H1 (cell line): ENCODE results near the gene LIPI. TPM values are rescaled to one million over a fixed set of nuclear protein-coding genes. Genes with fewer than 3 reads are reported as not detected.

Source experiments
- CTCF ChIA-PET: fragments of 300-600 bp; sonication (Branson Sonifier 250); formaldehyde crosslinking; loops from one replicate; lab custom pipeline; 2021; ENCODE audit not compliant: partially characterized antibody; lab: Charles Lee
- POLR2A ChIA-PET: fragments of 300-600 bp; sonication (Branson Sonifier 250); formaldehyde crosslinking; loops from one replicate; lab custom pipeline; 2021; ENCODE audit warnings: inconsistent platforms; ENCODE audit not compliant: partially characterized antibody; lab: Charles Lee
- DNase-seq, 2 experiments: peaks; one replicate each; pipeline versions ENCODE4 v3.0.0 to v3.0.0-alpha.2; 2010 to 2022; ENCODE audit warnings: low spot score in 2 of 2, low read depth in 1 of 2, mixed read lengths in 1 of 2
- FAIRE-seq: peaks from 2 replicates; lab custom pipeline; 2011; peaks lifted over from hg19 to GRCh38; lab: Jason Lieb, UNC
- H2AFZ ChIP-seq: 2 replicates; pipeline ENCODE4 v1.8.1; 2012; ENCODE audit warnings: low read length, inconsistent platforms
- H2AK5ac ChIP-seq: 2 replicates; pipeline ENCODE4 v1.6.1; 2013; ENCODE audit warnings: low read depth, low read length
- H2BK120ac ChIP-seq: replicated peaks from 2 replicates; pipeline ENCODE3; 2013; ENCODE audit warnings: low read depth, low read length, inconsistent platforms
- H2BK12ac ChIP-seq: 2 replicates; pipeline ENCODE4 v1.6.1; 2013; ENCODE audit warnings: low read depth, low read length
- H2BK15ac ChIP-seq: 2 replicates; pipeline ENCODE4 v1.6.1; 2013; ENCODE audit warnings: low read length
- H2BK20ac ChIP-seq: 2 replicates; pipeline ENCODE4 v1.6.1; 2013; ENCODE audit warnings: low read length
- H2BK5ac ChIP-seq: 2 replicates; pipeline ENCODE4 v1.6.1; 2013; ENCODE audit warnings: low read depth, low read length
- H3K14ac ChIP-seq: 2 replicates; pipeline ENCODE4 v1.6.1; 2013; ENCODE audit warnings: inconsistent platforms; ENCODE audit not compliant: insufficient read length
- H3K18ac ChIP-seq: 2 replicates; pipeline ENCODE4 v1.6.1; 2013; ENCODE audit warnings: low read length; ENCODE audit errors: extremely low read depth
- H3K23ac ChIP-seq: 2 replicates; pipeline ENCODE4 v1.6.1; 2013; ENCODE audit warnings: inconsistent platforms; ENCODE audit not compliant: insufficient read length
- H3K23me2 ChIP-seq: 2 replicates; pipeline ENCODE4 v1.6.1; 2013; ENCODE audit warnings: low read depth, low read length
- H3K27ac ChIP-seq: 2 replicates; pipeline ENCODE4 v1.6.1; 2011; ENCODE audit warnings: low read depth, low read length, inconsistent platforms
- H3K27me3 ChIP-seq, 4 experiments: replicated peaks in 1 of 4; 1 replicate in 1 of 4; 2 replicates in 3 of 4; pipeline versions ENCODE4 v1.6.1 to v1.8.1; 2011 to 2013; ENCODE audit warnings: low read length in 3 of 4, mild to moderate bottlenecking in 3 of 4, inconsistent platforms in 2 of 4, mixed read lengths in 2 of 4, moderate library complexity in 1 of 4; ENCODE audit not compliant: control insufficient read depth in 3 of 4, insufficient read depth in 3 of 4; ENCODE audit errors: extremely low read depth in 1 of 4
- H3K36me3 ChIP-seq, 4 experiments: 2 replicates each; pipeline versions ENCODE4 v1.6.1 to v1.8.1; 2011 to 2013; ENCODE audit warnings: mild to moderate bottlenecking in 4 of 4, low read length in 3 of 4, moderate library complexity in 2 of 4, control low read depth in 1 of 4, inconsistent platforms in 1 of 4; ENCODE audit not compliant: insufficient read depth in 4 of 4, control insufficient read depth in 2 of 4
- H3K4ac ChIP-seq: replicated peaks from 2 replicates; pipeline ENCODE3; 2013; ENCODE audit warnings: low read length, low read depth, mixed read lengths, inconsistent platforms; ENCODE audit not compliant: insufficient read length
- H3K4me1 ChIP-seq, 4 experiments: replicated peaks in 1 of 4; 1 replicate in 1 of 4; 2 replicates in 3 of 4; pipeline versions ENCODE4 v1.6.1 to v1.8.1; 2011 to 2013; ENCODE audit warnings: low read length in 3 of 4, inconsistent platforms in 2 of 4, mixed read lengths in 1 of 4; ENCODE audit not compliant: insufficient read depth in 4 of 4, control insufficient read depth in 3 of 4
- H3K4me2 ChIP-seq, 2 experiments: 2 replicates each; pipeline versions ENCODE4 v1.6.1 to v1.8.1; 2011 to 2013; ENCODE audit warnings: low read depth in 2 of 2, low read length in 2 of 2, control low read depth in 1 of 2, inconsistent platforms in 1 of 2, mild to moderate bottlenecking in 1 of 2; ENCODE audit not compliant: insufficient read depth in 1 of 2
- H3K4me3 ChIP-seq, 4 experiments: fragments of 200-600, 300-600 bp in 1 of 4; sonication (generic), shearing (Covaris generic), sonication (Bioruptor Twin) in 1 of 4; 2 replicates each; pipeline versions ENCODE4 v1.5.1 to v1.8.1; 2011 to 2016; ENCODE audit warnings: low read length in 4 of 4, low read depth in 3 of 4, control low read depth in 2 of 4, inconsistent platforms in 2 of 4, mild to moderate bottlenecking in 2 of 4, mixed read lengths in 1 of 4, moderate library complexity in 1 of 4; ENCODE audit not compliant: insufficient read depth in 2 of 4; ENCODE audit errors: extremely low read depth in 1 of 4
- H3K56ac ChIP-seq: replicated peaks from 2 replicates; pipeline ENCODE3; 2013; ENCODE audit warnings: low read depth, mild to moderate bottlenecking, mixed read lengths, low read length, inconsistent platforms; ENCODE audit not compliant: insufficient read length
- H3K79me1 ChIP-seq: 2 replicates; pipeline ENCODE4 v1.6.1; 2013; ENCODE audit warnings: low read depth, low read length, control low read depth
- H3K79me2 ChIP-seq, 2 experiments: 2 replicates each; pipeline versions ENCODE4 v1.6.1 to v1.8.1; 2012 to 2013; ENCODE audit warnings: low read length in 2 of 2, mild to moderate bottlenecking in 2 of 2, inconsistent platforms in 1 of 2; ENCODE audit not compliant: insufficient read depth in 2 of 2, control insufficient read depth in 1 of 2
- H3K9ac ChIP-seq, 4 experiments: replicated peaks in 1 of 4; 1 replicate in 1 of 4; 2 replicates in 3 of 4; pipeline versions ENCODE4 v1.6.1 to v1.8.1; 2011 to 2013; ENCODE audit warnings: low read depth in 3 of 4, low read length in 3 of 4, control low read depth in 2 of 4, mild to moderate bottlenecking in 2 of 4, moderate library complexity in 2 of 4, inconsistent platforms in 1 of 4; ENCODE audit errors: extremely low read depth in 1 of 4
- H3K9me3 ChIP-seq, 2 experiments: 2 replicates each; pipeline versions ENCODE4 v1.6.1 to v1.8.1; 2012 to 2013; ENCODE audit warnings: mild to moderate bottlenecking in 2 of 2, moderate library complexity in 2 of 2, control low read depth in 1 of 2, inconsistent platforms in 1 of 2, low read depth in 1 of 2, low read length in 1 of 2, mixed read lengths in 1 of 2; ENCODE audit not compliant: insufficient read depth in 2 of 2
- H4K20me1 ChIP-seq, 2 experiments: replicated peaks in 1 of 2; 2 replicates each; pipeline versions ENCODE3 to v1.8.1; 2011 to 2013; ENCODE audit warnings: inconsistent platforms in 2 of 2, low read length in 2 of 2, mild to moderate bottlenecking in 1 of 2; ENCODE audit not compliant: insufficient read depth in 2 of 2, control insufficient read depth in 1 of 2
- H4K5ac ChIP-seq: 2 replicates; pipeline ENCODE4 v1.6.1; 2013; ENCODE audit warnings: low read length, low read depth, mixed read lengths, inconsistent platforms; ENCODE audit not compliant: insufficient read length
- H4K8ac ChIP-seq: 2 replicates; pipeline ENCODE4 v1.8.0; 2013; ENCODE audit warnings: mild to moderate bottlenecking, moderate library complexity, low read length, inconsistent platforms; ENCODE audit not compliant: insufficient read depth; ENCODE audit errors: extremely low read depth
- H4K91ac ChIP-seq: replicated peaks from 2 replicates; pipeline ENCODE3; 2013; ENCODE audit warnings: low read length, mixed read lengths, inconsistent platforms; ENCODE audit not compliant: insufficient read length
- CHD1 ChIP-seq: IDR thresholded peaks from 2 replicates; pipeline ENCODE4 v1.6.1; 2012; ENCODE audit warnings: low read depth, low read length, improper control_type of control experiment
- EP300 ChIP-seq, 2 experiments: IDR thresholded peaks; 1 replicate in 1 of 2; 2 replicates in 1 of 2; pipeline ENCODE4 v1.6.1; 2011 to 2012; ENCODE audit warnings: low read depth in 2 of 2, low read length in 2 of 2, mild to moderate bottlenecking in 2 of 2, borderline replicate concordance in 1 of 2, inconsistent platforms in 1 of 2, moderate library complexity in 1 of 2
- FOSL1 ChIP-seq: IDR thresholded peaks from 2 replicates; pipeline ENCODE4 v1.6.1; 2011; ENCODE audit warnings: mild to moderate bottlenecking, low read depth, low read length, moderate library complexity; ENCODE audit not compliant: insufficient read depth
- GABPA ChIP-seq: IDR thresholded peaks from 2 replicates; pipeline ENCODE4 v1.6.1; 2011; ENCODE audit warnings: mild to moderate bottlenecking, low read length, moderate library complexity, borderline replicate concordance; ENCODE audit not compliant: insufficient read depth
- KDM1A ChIP-seq: fragments of 200-600, 300-600 bp; sonication (generic); IDR thresholded peaks from 2 replicates; pipeline ENCODE4 v1.7.1; 2016; ENCODE audit warnings: mild to moderate bottlenecking, low read length, borderline replicate concordance
- NANOG ChIP-seq: IDR thresholded peaks from 2 replicates; pipeline ENCODE4 v1.6.1; 2011; ENCODE audit warnings: low read length, low read depth, mild to moderate bottlenecking, inconsistent platforms; ENCODE audit not compliant: insufficient read depth, poor library complexity, severe bottlenecking
- RNF2 ChIP-seq: fragments of 200-900, 300-1000 bp; sonication (generic); IDR thresholded peaks from 2 replicates; pipeline ENCODE4 v1.7.1; 2016; ENCODE audit warnings: borderline replicate concordance, low read depth, mild to moderate bottlenecking, antibody characterized with exemption, low read length; ENCODE audit not compliant: poor library complexity, severe bottlenecking; ENCODE audit errors: missing control alignments
- RXRA ChIP-seq: IDR thresholded peaks from 2 replicates; pipeline ENCODE4 v1.6.1; 2011; ENCODE audit warnings: low read depth, mild to moderate bottlenecking, low read length, moderate library complexity; ENCODE audit not compliant: insufficient read depth
- SAP30 ChIP-seq: fragments of 300-600 bp; sonication (generic); IDR thresholded peaks from 2 replicates; pipeline ENCODE4 v1.7.1; 2012; ENCODE audit warnings: low read length, moderate library complexity, mild to moderate bottlenecking, inconsistent platforms; ENCODE audit not compliant: insufficient read depth, insufficient replicate concordance
- SUZ12 ChIP-seq: fragments of 200-600 bp; sonication (generic); IDR thresholded peaks from 2 replicates; pipeline ENCODE4 v1.6.1; 2012; ENCODE audit warnings: mild to moderate bottlenecking, inconsistent platforms, low read length, moderate library complexity, mixed read lengths
- TAF1 ChIP-seq: IDR thresholded peaks from 2 replicates; pipeline ENCODE4 v1.6.1; 2011; ENCODE audit warnings: mild to moderate bottlenecking, low read depth, low read length
- WGBS, 2 experiments: shearing (Covaris generic) in 1 of 2; methylation state at CpG; one replicate each; pipeline versions ENCODE4 v1.1.6 to v1.1.7; 2013 to 2015; ENCODE audit warnings: low lambda C conversion rate in 2 of 2, mixed read lengths in 2 of 2, inconsistent platforms in 1 of 2, low coverage in 1 of 2, missing lambda C conversion rate in 1 of 2; ENCODE audit not compliant: insufficient replicate concordance in 2 of 2, insufficient coverage in 1 of 2, insufficient read length in 1 of 2; ENCODE audit errors: extremely low coverage in 1 of 2, missing lambda C conversion rate in 1 of 2; 5-methylcytosine and 5-hydroxymethylcytosine counted together
- polyA plus RNA-seq, 7 experiments: library from polyadenylated mRNA; depleted of rRNA in 3 of 7; stranded (reverse) in 5 of 7; unstranded in 2 of 7; fragments of >200 nt in 5 of 7; fragments of 200-250 nt in 2 of 7; gene quantifications; 1 replicate in 5 of 7; 2 replicates in 1 of 7; 4 replicates in 1 of 7; pipeline versions ENCODE4 v1.2.1 to v1.2.3, GENCODE V29; 2011 to 2013; ENCODE audit warnings: missing spikeins in 2 of 7, mixed read lengths in 2 of 7
- total RNA-seq: library from RNA; stranded (reverse); fragmentation: NEBNext Ultra II Directional; extraction: Animal tissue kit (Norgen Biotek cat#: 25700); gene quantifications from 2 replicates; pipeline ENCODE4 v1.2.1, GENCODE V29; 2021

The LIPI gene
- total and polyA plus RNA-seq, 2 of the 8 experiments (the other 6 are each of a cell fraction or from before 2014, with no cell fraction given): not detected

DNA sequence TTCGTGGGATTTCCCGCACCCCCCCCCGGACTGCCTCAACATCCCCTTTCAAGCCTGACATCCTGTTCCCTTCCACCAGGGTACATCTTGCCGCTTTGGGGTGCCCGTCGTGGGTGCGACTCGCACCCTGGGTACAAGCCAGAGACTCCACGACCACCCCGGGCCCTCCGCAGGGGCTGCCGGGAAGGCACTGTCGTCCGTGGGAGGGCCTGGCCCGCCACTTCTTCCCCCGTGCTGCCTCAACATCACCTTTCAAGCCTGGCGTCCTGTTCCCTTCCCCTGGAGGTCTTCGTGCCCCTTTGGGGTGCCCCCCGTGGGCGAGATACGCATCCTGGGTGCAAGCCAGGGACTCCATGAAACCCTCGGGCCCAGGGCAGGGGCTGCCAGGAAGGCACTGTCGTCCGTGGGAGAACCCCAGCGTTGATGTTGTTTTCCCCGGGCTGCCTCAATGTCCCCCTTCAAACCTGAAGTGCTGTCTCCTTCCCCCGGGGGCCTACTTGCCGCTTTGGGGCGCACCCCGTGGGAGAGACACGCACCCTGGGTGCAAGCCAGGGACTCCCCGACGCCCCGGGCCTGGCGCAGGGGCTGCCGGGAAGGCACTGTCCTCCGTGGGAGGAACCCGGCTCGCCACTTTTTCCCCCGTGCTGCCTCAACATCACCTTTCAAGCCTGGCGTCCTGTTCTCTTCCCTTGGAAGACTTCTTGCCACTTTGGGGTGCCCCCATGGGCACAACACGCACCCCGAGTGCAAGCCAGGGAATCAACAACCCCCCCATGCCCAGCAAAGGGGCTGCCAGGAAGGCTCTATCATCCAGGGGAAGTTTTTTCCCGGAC, 138.6 kb downstream of the LIPI start:
- H4K20me1 ChIP-seq: peaks cover 0 to 1% of the 10 kb centered on the region in 2 experiments
- no peak overlapping the region for H3K4ac ChIP-seq
- CTCF ChIA-PET: no interaction called here
- H2BK20ac ChIP-seq: no peak overlapping the region
- no peak overlapping the region for H3K23ac ChIP-seq
- POLR2A ChIA-PET: no interaction called here
- H2BK15ac ChIP-seq: no peak overlapping the region
- WGBS, 2 experiments: 95% methylated on average over 39 of the region's 44 CpGs; no CpG with 5 or more reads in 1 of the 2 experiments
- no peak overlapping the region for H4K91ac ChIP-seq
- no peak overlapping the region for H4K8ac ChIP-seq
- no peak for FAIRE-seq
- H3K27me3 ChIP-seq: no peaks in the 10 kb centered on the region
- no peak overlapping the region for H3K56ac ChIP-seq
- H3K27ac ChIP-seq: no peak overlapping the region
- no peaks in the 10 kb centered on the region for H3K23me2 ChIP-seq
- H3K18ac ChIP-seq: no peak overlapping the region
- no peaks in the 10 kb centered on the region for H3K79me2 ChIP-seq
- H2AK5ac ChIP-seq: no peak overlapping the region
- H3K79me1 ChIP-seq: 0 out of 2 replicates have a peak, but pooled peaks cover 2% of the 10 kb centered on the region
- H3K4me3 ChIP-seq: no peak overlapping the region
- no peak overlapping the region for H4K5ac ChIP-seq
- no peak overlapping the region for H2BK5ac ChIP-seq
- no peaks in the 10 kb centered on the region for H3K4me1 ChIP-seq
- H2AFZ ChIP-seq: no peak overlapping the region
- H3K36me3 ChIP-seq: no peaks in the 10 kb centered on the region
- H3K9ac ChIP-seq: no peak overlapping the region
- no peak for DNase-seq
- H2BK12ac ChIP-seq: no peak overlapping the region
- H3K14ac ChIP-seq: no peak overlapping the region
- no peak overlapping the region for H3K4me2 ChIP-seq
- no peak overlapping the region for H2BK120ac ChIP-seq
- peaks cover 0 to 12% of the 10 kb centered on the region in 2 experiments; a peak in 1 of 4 replicates for H3K9me3 ChIP-seq
- TF ChIP-seq SAP30: no peak
- TF ChIP-seq NANOG: no peak
- no peak for TF ChIP-seq RXRA
- no peak for TF ChIP-seq CHD1
- TF ChIP-seq RNF2: no peak
- TF ChIP-seq FOSL1: no peak
- TF ChIP-seq KDM1A: no peak
- TF ChIP-seq SUZ12: no peak
- TF ChIP-seq GABPA: no peak
- no peak for TF ChIP-seq EP300 (IDR thresholded peaks at IDR 0.05; ENCODE audit: borderline replicate concordance in 1 of 2, low read depth in 2 of 2, low read length in 2 of 2)
- TF ChIP-seq TAF1: no peak
